ENCODE data around the gene DOC2B.

The DOC2B gene

GRCh38 chr17:149231-149630 is 32.2 kb downstream of the DOC2B start:
- no peaks in the 10 kb centered on the region for H3K36me3 ChIP-seq (ENCODE audit: control insufficient read depth in 4 of 4, insufficient read depth in 4 of 4, low read length in 3 of 4)
- H3K4me1 ChIP-seq (ENCODE audit: control extremely low read depth in 1 of 4, control insufficient read depth in 4 of 4, insufficient read depth in 4 of 4, low read length in 3 of 4) = no peaks in the 10 kb centered on the region
- 92% methylated on average over 7 of the region's 7 CpGs for WGBS (ENCODE audit: insufficient coverage)
- no peak overlapping the region for H3K27ac ChIP-seq (ENCODE audit: insufficient read depth in 1 of 2, low read depth in 1 of 2, low read length in 2 of 2, poor library complexity in 1 of 2, severe bottlenecking in 2 of 2)
- CTCF ChIA-PET = interaction anchor here (1.0 to 2.9 kb wide), 4 partner anchors 10 to 551 kb away, joined by 3 to 10 read pairs (median 5); no protein-coding TSS in a partner anchor
- peaks cover 0 to 6% (median 0%) of the 10 kb centered on the region in 5 experiments for H3K27me3 ChIP-seq (replicated peaks in 2 of 5; ENCODE audit: control insufficient read depth in 4 of 5, insufficient read depth in 5 of 5, low read length in 4 of 5)
- no peaks in the 10 kb centered on the region for H3K9me3 ChIP-seq (ENCODE audit: control extremely low read depth in 1 of 5, control insufficient read depth in 4 of 5, insufficient read depth in 2 of 5, low read depth in 1 of 5, low read length in 4 of 5)
- POLR2A ChIA-PET = interaction anchor here (0.6 kb wide), 1 partner anchor 162 kb away, joined by 3 read pairs; no protein-coding TSS in a partner anchor
- H3K4me3 ChIP-seq (ENCODE audit: control insufficient read depth in 1 of 7, extremely low read depth in 1 of 7, insufficient read depth in 4 of 7, low read depth in 2 of 7, low read length in 6 of 7) = no peak overlapping the region
- DNase-seq = no peak

- H3K27me3 ChIP-seq (replicated peaks in 2 of 5; ENCODE audit: control insufficient read depth in 4 of 5, insufficient read depth in 5 of 5, low read length in 4 of 5) = peaks cover 0 to 6% (median 0%) of the 10 kb centered on the region in 5 experiments
- peaks cover 0 to under 1% (median 0%) of the 10 kb centered on the region in 4 experiments for H3K4me1 ChIP-seq (ENCODE audit: control extremely low read depth in 1 of 4, control insufficient read depth in 4 of 4, insufficient read depth in 4 of 4, low read length in 3 of 4)
- CTCF ChIA-PET = interaction anchor here (1.3 to 2.9 kb wide), 3 partner anchors 14 to 539 kb away, joined by 3 to 10 read pairs (median 6); no protein-coding TSS in a partner anchor
- WGBS (ENCODE audit: insufficient coverage) = 73% methylated on average over 5 of the region's 11 CpGs
- H3K9me3 ChIP-seq (ENCODE audit: control extremely low read depth in 1 of 5, control insufficient read depth in 4 of 5, insufficient read depth in 2 of 5, low read depth in 1 of 5, low read length in 4 of 5) = no peaks in the 10 kb centered on the region
- H3K4me3 ChIP-seq (ENCODE audit: control insufficient read depth in 1 of 7, extremely low read depth in 1 of 7, insufficient read depth in 4 of 7, low read depth in 2 of 7, low read length in 6 of 7) = no peak overlapping the region
- POLR2A ChIA-PET = interaction anchor here (0.6 kb wide), 1 partner anchor 162 kb away, joined by 3 read pairs; no protein-coding TSS in a partner anchor
- H3K27ac ChIP-seq (ENCODE audit: insufficient read depth in 1 of 2, low read depth in 1 of 2, low read length in 2 of 2, poor library complexity in 1 of 2, severe bottlenecking in 2 of 2) = no peak overlapping the region
- H3K36me3 ChIP-seq (ENCODE audit: control insufficient read depth in 4 of 4, insufficient read depth in 4 of 4, low read length in 3 of 4) = no peaks in the 10 kb centered on the region
- no peak for DNase-seq
Observed at GRCh38 chr17:148757-149156, 32.7 kb downstream of the DOC2B start.

GRCh38 chr17:147796-148740 is 33.4 kb downstream of the DOC2B start:
- peaks cover 0 to 2% (median under 1%) of the 10 kb centered on the region in 4 experiments for H3K4me1 ChIP-seq (ENCODE audit: control extremely low read depth in 1 of 4, control insufficient read depth in 4 of 4, insufficient read depth in 4 of 4, low read length in 3 of 4)
- no peak overlapping the region for H3K4me3 ChIP-seq (ENCODE audit: control insufficient read depth in 1 of 7, extremely low read depth in 1 of 7, insufficient read depth in 4 of 7, low read depth in 2 of 7, low read length in 6 of 7)
- H3K9me3 ChIP-seq (ENCODE audit: control extremely low read depth in 1 of 5, control insufficient read depth in 4 of 5, insufficient read depth in 2 of 5, low read depth in 1 of 5, low read length in 4 of 5) = no peaks in the 10 kb centered on the region
- peaks cover 0 to 6% (median 4%) of the 10 kb centered on the region in 5 experiments for H3K27me3 ChIP-seq (replicated peaks in 2 of 5; ENCODE audit: control insufficient read depth in 4 of 5, insufficient read depth in 5 of 5, low read length in 4 of 5)
- POLR2A ChIA-PET = no interaction called here
- DNase-seq = no peak
- H3K27ac ChIP-seq (ENCODE audit: insufficient read depth in 1 of 2, low read depth in 1 of 2, low read length in 2 of 2, poor library complexity in 1 of 2, severe bottlenecking in 2 of 2) = no peak overlapping the region
- H3K36me3 ChIP-seq (ENCODE audit: control insufficient read depth in 4 of 4, insufficient read depth in 4 of 4, low read length in 3 of 4) = no peaks in the 10 kb centered on the region
- WGBS (ENCODE audit: insufficient coverage) = 98% methylated on average over 14 of the region's 17 CpGs
- CTCF ChIA-PET = interaction anchor here (1.3 to 2.9 kb wide), 3 partner anchors 15 to 540 kb away, joined by 3 to 10 read pairs (median 6); no protein-coding TSS in a partner anchor

- Histone ChIP-seq H3K4me1 (ENCODE audit: control extremely low read depth in 1 of 4, control insufficient read depth in 4 of 4, insufficient read depth in 4 of 4, low read length in 3 of 4) (peaks cover 0 to 2% (median under 1%) of the 10 kb centered on the region in 4 experiments), H3K9me3 (ENCODE audit: control extremely low read depth in 1 of 5, control insufficient read depth in 4 of 5, insufficient read depth in 2 of 5, low read depth in 1 of 5, low read length in 4 of 5) (peaks cover 0 to 3% (median 0%) of the 10 kb centered on the region in 5 experiments), H3K27ac (ENCODE audit: insufficient read depth in 1 of 2, low read depth in 1 of 2, low read length in 2 of 2, poor library complexity in 1 of 2, severe bottlenecking in 2 of 2) (no peak overlapping the region), H3K4me3 (ENCODE audit: control insufficient read depth in 1 of 7, extremely low read depth in 1 of 7, insufficient read depth in 4 of 7, low read depth in 2 of 7, low read length in 6 of 7) (no peak overlapping the region), H3K36me3 (ENCODE audit: control insufficient read depth in 4 of 4, insufficient read depth in 4 of 4, low read length in 3 of 4) (no peaks in the 10 kb centered on the region), H3K27me3 (replicated peaks in 2 of 5; ENCODE audit: control insufficient read depth in 4 of 5, insufficient read depth in 5 of 5, low read length in 4 of 5) (peaks cover 0 to 10% (median 4%) of the 10 kb centered on the region in 5 experiments)
- WGBS (ENCODE audit: insufficient coverage) = 92% methylated on average over 22 of the region's 27 CpGs
- no peak for DNase-seq
- POLR2A ChIA-PET = no interaction called here
- CTCF ChIA-PET = interaction anchor here (0.6 to 1.9 kb wide), 4 partner anchors 26 to 541 kb away, joined by 3 to 4 read pairs (median 4); no protein-coding TSS in a partner anchor
Observed at GRCh38 chr17:146983-147761, 34.3 kb downstream of the DOC2B start.

- CTCF ChIA-PET = interaction anchor here (1.0 to 1.9 kb wide), 2 partner anchors 27 to 162 kb away, joined by 4 read pairs; no protein-coding TSS in a partner anchor
- Histone ChIP-seq H3K36me3 (ENCODE audit: control insufficient read depth in 4 of 4, insufficient read depth in 4 of 4, low read length in 3 of 4) (no peaks in the 10 kb centered on the region), H3K9me3 (ENCODE audit: control extremely low read depth in 1 of 5, control insufficient read depth in 4 of 5, insufficient read depth in 2 of 5, low read depth in 1 of 5, low read length in 4 of 5) (peaks cover 0 to 3% (median 0%) of the 10 kb centered on the region in 5 experiments), H3K4me3 (ENCODE audit: control insufficient read depth in 1 of 7, extremely low read depth in 1 of 7, insufficient read depth in 4 of 7, low read depth in 2 of 7, low read length in 6 of 7) (no peak overlapping the region), H3K27ac (ENCODE audit: insufficient read depth in 1 of 2, low read depth in 1 of 2, low read length in 2 of 2, poor library complexity in 1 of 2, severe bottlenecking in 2 of 2) (no peak overlapping the region), H3K27me3 (replicated peaks in 2 of 5; ENCODE audit: control insufficient read depth in 4 of 5, insufficient read depth in 5 of 5, low read length in 4 of 5) (peaks cover 0 to 12% (median 4%) of the 10 kb centered on the region in 5 experiments), H3K4me1 (ENCODE audit: control extremely low read depth in 1 of 4, control insufficient read depth in 4 of 4, insufficient read depth in 4 of 4, low read length in 3 of 4) (peaks cover 0 to 2% (median under 1%) of the 10 kb centered on the region in 4 experiments)
- WGBS (ENCODE audit: insufficient coverage) = 96% methylated on average over 9 of the region's 10 CpGs
- no peak for DNase-seq
- POLR2A ChIA-PET = no interaction called here
Observed at GRCh38 chr17:146546-146945, 34.9 kb downstream of the DOC2B start.

- Histone ChIP-seq H3K27me3 (replicated peaks in 2 of 5; ENCODE audit: control insufficient read depth in 4 of 5, insufficient read depth in 5 of 5, low read length in 4 of 5) (peaks cover 0 to 12% (median 4%) of the 10 kb centered on the region in 5 experiments), H3K4me3 (ENCODE audit: control insufficient read depth in 1 of 7, extremely low read depth in 1 of 7, insufficient read depth in 4 of 7, low read depth in 2 of 7, low read length in 6 of 7) (no peak overlapping the region), H3K4me1 (ENCODE audit: control extremely low read depth in 1 of 4, control insufficient read depth in 4 of 4, insufficient read depth in 4 of 4, low read length in 3 of 4) (peaks cover 0 to 2% (median under 1%) of the 10 kb centered on the region in 4 experiments), H3K9me3 (ENCODE audit: control extremely low read depth in 1 of 5, control insufficient read depth in 4 of 5, insufficient read depth in 2 of 5, low read depth in 1 of 5, low read length in 4 of 5) (peaks cover 0 to 3% (median 0%) of the 10 kb centered on the region in 5 experiments), H3K27ac (ENCODE audit: insufficient read depth in 1 of 2, low read depth in 1 of 2, low read length in 2 of 2, poor library complexity in 1 of 2, severe bottlenecking in 2 of 2) (no peak overlapping the region), H3K36me3 (ENCODE audit: control insufficient read depth in 4 of 4, insufficient read depth in 4 of 4, low read length in 3 of 4) (no peaks in the 10 kb centered on the region)
- ChIA-PET POLR2A (interaction anchor here (0.6 kb wide), 1 partner anchor 463 kb away, joined by 3 read pairs; no protein-coding TSS in a partner anchor), CTCF (interaction anchor here (1.4 to 2.2 kb wide), 3 partner anchors 20 to 167 kb away, joined by 3 to 6 read pairs (median 4); no protein-coding TSS in a partner anchor)
- 95% methylated on average over 14 of the region's 16 CpGs for WGBS (ENCODE audit: insufficient coverage)
- DNase-seq = no peak
Observed at GRCh38 chr17:145671-146541, 35.5 kb downstream of the DOC2B start.
